Activated T-helper 2 cell treated with anti-CD3 and anti-CD28 coated beads, Interferon-gamma antibody, Interleukin-2, Interleukin-4, amounts not matched to agents 10 μg/mL and 5 μg/mL and 100 μg/mL, durations not matched to agents 14 hours and 24 hours and 36 hours (primary cell): ENCODE data around the gene RAB25. TPM values are rescaled to one million over a fixed set of nuclear protein-coding genes. Genes with fewer than 3 reads are reported as not detected.

ENCODE experiments used
- DNase-seq: peaks from one replicate; pipeline ENCODE4 v3.0.0; 2021; ENCODE audit warnings: low spot score
- H3K27ac Mint-ChIP-seq: one replicate; pipeline ENCODE4 v1.8.0; 2021; ENCODE audit warnings: mixed read lengths
- H3K27me3 Mint-ChIP-seq: one replicate; pipeline ENCODE4 v1.8.0; 2021; ENCODE audit warnings: low read depth, mixed read lengths
- H3K36me3 Mint-ChIP-seq: one replicate; pipeline ENCODE4 v1.8.0; 2021; ENCODE audit warnings: low read depth, mixed read lengths
- H3K4me1 Mint-ChIP-seq: one replicate; pipeline ENCODE4 v1.8.0; 2021; ENCODE audit warnings: low read depth, mixed read lengths
- H3K4me3 Mint-ChIP-seq: one replicate; pipeline ENCODE4 v1.8.0; 2021; ENCODE audit warnings: low read depth, mild to moderate bottlenecking, moderate library complexity, mixed read lengths
- H3K9me3 Mint-ChIP-seq: one replicate; pipeline ENCODE4 v1.8.0; 2021; ENCODE audit warnings: mixed read lengths
- intact Hi-C: fragments of 100-400 bp; cut with micrococcal nuclease; formaldehyde crosslinking; loops from one replicate; pipeline ENCODE4 v1.15.1; 2023
- total RNA-seq: library from RNA; stranded (reverse); gene quantifications from 2 replicates; pipeline ENCODE4 v1.2.3, GENCODE V29; 2022

The RAB25 gene
- total RNA-seq, 1 donor from 2014 or later: 0.21 TPM

DNA sequence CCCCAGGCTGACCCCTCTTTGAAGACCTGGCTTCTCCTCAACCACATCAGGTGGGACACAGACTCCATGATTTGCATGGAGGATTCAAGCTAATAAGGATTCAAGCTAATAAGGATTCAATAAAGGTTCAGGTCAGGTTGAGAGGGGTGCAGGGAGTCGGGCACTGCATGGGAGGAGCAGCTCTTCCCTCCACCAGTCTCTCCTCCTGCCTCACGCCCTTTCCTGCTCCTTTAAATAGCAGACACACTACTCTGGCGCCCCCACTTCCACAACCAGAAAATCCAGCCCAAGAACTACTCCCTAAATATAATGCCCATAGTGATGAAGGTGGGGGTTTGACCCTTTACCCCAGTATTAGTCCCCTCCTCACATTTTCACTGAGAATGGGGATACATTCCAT is 14.2 kb downstream of the RAB25 start:
- H3K4me3 Mint-ChIP-seq: no peak overlapping the region
- no peaks in the 10 kb centered on the region for H3K36me3 Mint-ChIP-seq
- DNase-seq: no peak
- H3K9me3 Mint-ChIP-seq: no peaks in the 10 kb centered on the region
- no peak overlapping the region for H3K27ac Mint-ChIP-seq
- H3K4me1 Mint-ChIP-seq: peaks cover 3% of the 10 kb centered on the region
- intact Hi-C loops: no loop called here
- H3K27me3 Mint-ChIP-seq: peaks cover 34% of the 10 kb centered on the region

DNA sequence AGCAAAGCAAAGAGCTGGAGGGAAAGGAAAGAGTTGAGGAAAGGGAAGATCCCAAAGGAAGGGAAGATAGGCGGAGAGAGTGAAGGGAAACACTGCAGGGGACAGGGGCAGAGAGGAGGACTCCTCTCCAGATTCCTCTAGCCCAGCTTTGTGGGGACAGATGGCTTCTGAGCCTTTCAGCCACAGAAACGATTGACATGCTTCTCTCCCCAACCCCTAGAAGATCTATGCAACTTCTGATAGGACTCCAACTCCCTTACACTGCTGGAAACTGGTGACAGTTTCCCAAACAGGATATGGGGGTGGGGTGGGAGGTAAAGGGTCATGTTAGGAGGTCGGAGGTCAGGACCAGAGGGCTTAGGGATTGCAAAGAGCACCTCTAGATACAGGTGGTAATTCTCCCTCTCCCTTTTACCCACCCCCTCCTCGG is 14.8 kb downstream of the RAB25 start:
- DNase-seq: no peak
- Mint-ChIP-seq H3K36me3 (no peaks in the 10 kb centered on the region), H3K4me1 (peaks cover 3% of the 10 kb centered on the region), H3K4me3 (no peak overlapping the region), H3K27me3 (peaks cover 37% of the 10 kb centered on the region), H3K9me3 (no peaks in the 10 kb centered on the region), H3K27ac (no peak overlapping the region)
- intact Hi-C loops: no loop called here

- Mint-ChIP-seq H3K36me3 (no peaks in the 10 kb centered on the region), H3K4me1 (peaks cover 3% of the 10 kb centered on the region), H3K4me3 (no peak overlapping the region), H3K27me3 (peaks cover 43% of the 10 kb centered on the region), H3K9me3 (no peaks in the 10 kb centered on the region), H3K27ac (no peak overlapping the region)
- no peak for DNase-seq
- intact Hi-C loops: no loop called here
Measured at GRCh38 chr1:156076609-156077429, 15.9 kb downstream of the RAB25 start.

- no peaks in the 10 kb centered on the region for H3K36me3 Mint-ChIP-seq
- peaks cover 44% of the 10 kb centered on the region for H3K27me3 Mint-ChIP-seq
- no peak for DNase-seq
- H3K4me3 Mint-ChIP-seq: no peak overlapping the region
- intact Hi-C loops: no loop called here
- H3K9me3 Mint-ChIP-seq: no peaks in the 10 kb centered on the region
- H3K4me1 Mint-ChIP-seq: peaks cover 3% of the 10 kb centered on the region
- no peak overlapping the region for H3K27ac Mint-ChIP-seq
Measured at GRCh38 chr1:156077430-156077760, 16.4 kb downstream of the RAB25 start.

DNA sequence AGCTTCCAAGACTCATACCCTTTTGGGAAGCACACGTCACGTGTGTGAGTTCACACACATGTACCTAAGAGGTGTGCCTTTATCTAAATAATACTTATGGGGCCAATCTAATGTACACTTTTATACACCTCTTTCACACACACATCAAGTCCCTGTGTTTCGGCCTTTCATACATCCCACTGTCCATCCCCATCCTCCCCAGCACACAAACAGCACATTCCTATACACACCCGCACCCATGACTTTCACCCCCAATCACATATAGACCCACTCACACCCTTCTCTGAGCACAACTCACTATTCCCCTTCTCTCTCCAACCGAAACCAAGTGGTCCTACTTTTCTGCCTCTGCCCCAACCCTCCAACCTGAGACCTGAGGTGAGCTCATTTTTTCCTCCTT is 17.8 kb downstream of the RAB25 start:
- Mint-ChIP-seq H3K4me1 (peaks cover 7% of the 10 kb centered on the region), H3K4me3 (no peak overlapping the region), H3K27me3 (peaks cover 52% of the 10 kb centered on the region), H3K27ac (no peak overlapping the region), H3K9me3 (no peaks in the 10 kb centered on the region), H3K36me3 (no peaks in the 10 kb centered on the region)
- intact Hi-C loops: no loop called here
- DNase-seq: no peak

- Mint-ChIP-seq H3K36me3 (no peaks in the 10 kb centered on the region), H3K9me3 (no peaks in the 10 kb centered on the region), H3K27ac (no peak overlapping the region), H3K4me1 (peaks cover 7% of the 10 kb centered on the region), H3K27me3 (peaks cover 60% of the 10 kb centered on the region), H3K4me3 (peak overlapping the region; percentile 31)
- intact Hi-C loops: no loop called here
- DNase-seq: no peak
Measured at GRCh38 chr1:156079762-156080161, 18.8 kb downstream of the RAB25 start.

DNA sequence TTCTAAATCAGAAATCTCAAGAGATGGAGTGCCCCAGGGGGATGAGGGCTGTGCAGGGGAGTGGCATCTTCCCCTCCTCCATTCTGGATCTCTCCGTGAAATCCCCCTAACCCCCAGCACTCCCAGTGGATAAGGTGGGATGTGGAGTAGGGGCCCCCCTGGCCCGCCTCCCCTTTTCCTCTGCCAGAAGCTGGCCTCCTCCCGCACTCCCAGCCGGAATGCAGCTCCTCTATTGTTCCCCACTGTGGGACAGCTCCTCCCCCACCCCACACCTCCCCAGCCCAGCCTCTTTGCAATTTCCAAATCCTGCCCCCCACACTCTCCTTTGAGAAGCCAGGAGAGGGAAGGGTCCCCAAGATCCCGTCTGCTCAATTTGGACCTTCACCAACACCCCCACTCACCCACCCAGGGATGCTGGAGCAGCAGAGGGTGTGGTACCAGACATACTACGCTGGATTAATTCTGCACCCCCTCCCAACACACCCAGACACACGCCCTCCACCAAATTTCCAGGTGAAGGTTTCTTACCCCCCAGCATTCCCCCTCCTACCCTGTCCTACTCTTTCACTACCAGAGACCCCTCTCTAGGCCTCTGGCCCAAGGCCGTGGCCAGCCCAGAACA is 19.4 kb downstream of the RAB25 start:
- Mint-ChIP-seq H3K27me3 (peaks cover 62% of the 10 kb centered on the region), H3K9me3 (no peaks in the 10 kb centered on the region), H3K27ac (no peak overlapping the region), H3K4me1 (peaks cover 7% of the 10 kb centered on the region), H3K4me3 (no peak overlapping the region), H3K36me3 (no peaks in the 10 kb centered on the region)
- intact Hi-C loops: no loop called here
- DNase-seq: no peak

DNA sequence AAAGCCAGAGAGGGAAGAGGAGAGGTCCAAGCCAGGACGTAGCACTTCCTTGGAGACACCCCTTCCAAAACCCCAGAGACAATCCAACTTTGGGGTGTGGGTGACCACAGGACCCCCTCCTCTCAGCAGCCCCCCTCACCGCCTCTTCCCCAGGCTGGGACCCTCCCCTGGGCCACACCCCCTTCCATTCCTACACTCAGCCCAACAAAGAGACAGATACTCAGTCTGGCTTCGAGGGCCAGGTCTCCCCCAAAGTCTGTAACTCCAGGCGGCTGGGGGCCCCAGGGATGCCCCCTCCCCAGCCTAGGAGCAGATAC is 19.9 kb downstream of the RAB25 start:
- intact Hi-C loops: no loop called here
- no peak for DNase-seq
- H3K36me3 Mint-ChIP-seq: no peaks in the 10 kb centered on the region
- peak overlapping the region; percentile 69 for H3K4me3 Mint-ChIP-seq
- no peak overlapping the region for H3K27ac Mint-ChIP-seq
- no peaks in the 10 kb centered on the region for H3K9me3 Mint-ChIP-seq
- peaks cover 61% of the 10 kb centered on the region for H3K27me3 Mint-ChIP-seq
- H3K4me1 Mint-ChIP-seq: peaks cover 4% of the 10 kb centered on the region

GRCh38 chr1:156081180-156081916 is 20.4 kb downstream of the RAB25 start:
- no peaks in the 10 kb centered on the region for H3K36me3 Mint-ChIP-seq
- intact Hi-C loops: no loop called here
- H3K9me3 Mint-ChIP-seq: no peaks in the 10 kb centered on the region
- H3K4me1 Mint-ChIP-seq: peaks cover 4% of the 10 kb centered on the region
- peak overlapping the region; percentile 85 for H3K4me3 Mint-ChIP-seq
- DNase-seq: no peak
- H3K27me3 Mint-ChIP-seq: peaks cover 65% of the 10 kb centered on the region
- H3K27ac Mint-ChIP-seq: no peak overlapping the region

DNA sequence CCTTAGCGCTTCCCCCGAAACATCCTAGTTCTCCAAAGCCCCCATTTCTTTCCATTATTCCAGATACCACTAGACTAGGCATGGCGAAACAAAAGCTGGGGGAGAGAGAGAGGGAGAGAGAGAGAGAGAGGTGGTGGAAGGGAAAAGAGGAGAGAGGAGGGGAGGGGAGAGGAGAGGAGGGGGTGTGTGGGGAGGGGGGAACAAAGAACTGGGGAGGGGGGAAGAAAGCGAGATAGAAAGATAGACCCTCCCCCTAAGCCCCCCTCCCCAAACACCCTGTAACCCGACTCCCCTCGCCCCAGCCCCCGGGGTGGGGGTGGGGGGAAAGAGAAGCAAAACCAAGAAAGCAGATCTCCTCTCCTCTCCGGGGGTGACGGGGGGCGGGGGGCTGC is 21.0 kb downstream of the RAB25 start:
- Mint-ChIP-seq H3K4me3 (peak overlapping the region; percentile 85), H3K27me3 (peaks cover 70% of the 10 kb centered on the region), H3K36me3 (no peaks in the 10 kb centered on the region), H3K4me1 (peaks cover 4% of the 10 kb centered on the region), H3K27ac (no peak overlapping the region), H3K9me3 (no peaks in the 10 kb centered on the region)
- intact Hi-C loops: loop anchor here (1.0 kb wide), 1 partner anchor 28 kb away; the partner anchor contains the start of gene LAMTOR2
- no peak for DNase-seq

- Mint-ChIP-seq H3K9me3 (no peaks in the 10 kb centered on the region), H3K4me3 (peak within 1 kb of the TSS; percentile 85), H3K27me3 (peaks cover 74% of the 10 kb centered on the region), H3K36me3 (no peaks in the 10 kb centered on the region), H3K4me1 (peaks cover 4% of the 10 kb centered on the region), H3K27ac (peak within 1 kb of the TSS; percentile 29)
- intact Hi-C loops: loop anchor here (1.0 kb wide), 1 partner anchor 28 kb away; the partner anchor contains the start of gene LAMTOR2
- DNase-seq: peak; percentile 45
Measured at GRCh38 chr1:156082309-156083091, 21.5 kb downstream of the RAB25 start, which contains the start of gene MEX3A. Gene MEX3A, minus strand, starts transcription at chr1:156082465. Its CDS starts 467 bp downstream, at chr1:156081998.
